ENCODE data around the gene FLT3. TPM values are rescaled to one million over a fixed set of nuclear protein-coding genes. Genes with fewer than 3 reads are reported as not detected.
A peak's percentile ranks its signal among the peaks of the same experiment; 100 is the strongest.

The FLT3 gene
- total and polyA plus RNA-seq, 9 of the 15 experiments (the other 6 are each of a cell fraction or from before 2014, with no cell fraction given) = not detected

DNA sequence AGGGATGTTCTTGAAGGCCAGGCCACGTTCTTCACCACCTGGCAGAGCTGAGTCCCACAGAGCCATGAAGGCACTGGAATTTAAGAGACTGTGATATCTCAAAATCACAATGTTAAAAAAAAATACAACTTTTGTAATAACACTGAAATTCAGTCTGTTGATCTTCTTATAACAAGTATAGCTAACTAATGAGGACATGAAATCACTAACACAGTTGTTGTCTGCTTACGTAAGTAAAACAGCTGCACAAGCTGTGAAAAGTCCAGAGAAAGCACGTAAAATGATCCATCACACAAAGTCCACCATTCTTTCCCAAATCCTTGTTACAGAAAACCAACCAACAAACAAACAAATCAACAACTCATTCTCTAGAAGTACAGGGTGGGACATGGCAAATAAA is 32.9 kb downstream of the FLT3 start (continued):
- TF ChIP-seq, protein P1, sequence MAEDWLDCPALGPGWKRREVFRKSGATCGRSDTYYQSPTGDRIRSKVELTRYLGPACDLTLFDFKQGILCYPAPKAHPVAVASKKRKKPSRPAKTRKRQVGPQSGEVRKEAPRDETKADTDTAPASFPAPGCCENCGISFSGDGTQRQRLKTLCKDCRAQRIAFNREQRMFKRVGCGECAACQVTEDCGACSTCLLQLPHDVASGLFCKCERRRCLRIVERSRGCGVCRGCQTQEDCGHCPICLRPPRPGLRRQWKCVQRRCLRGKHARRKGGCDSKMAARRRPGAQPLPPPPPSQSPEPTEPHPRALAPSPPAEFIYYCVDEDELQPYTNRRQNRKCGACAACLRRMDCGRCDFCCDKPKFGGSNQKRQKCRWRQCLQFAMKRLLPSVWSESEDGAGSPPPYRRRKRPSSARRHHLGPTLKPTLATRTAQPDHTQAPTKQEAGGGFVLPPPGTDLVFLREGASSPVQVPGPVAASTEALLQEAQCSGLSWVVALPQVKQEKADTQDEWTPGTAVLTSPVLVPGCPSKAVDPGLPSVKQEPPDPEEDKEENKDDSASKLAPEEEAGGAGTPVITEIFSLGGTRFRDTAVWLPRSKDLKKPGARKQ (CRISPR knock-in tag; IDR thresholded peaks at IDR 0.05) = no peak

DNA sequence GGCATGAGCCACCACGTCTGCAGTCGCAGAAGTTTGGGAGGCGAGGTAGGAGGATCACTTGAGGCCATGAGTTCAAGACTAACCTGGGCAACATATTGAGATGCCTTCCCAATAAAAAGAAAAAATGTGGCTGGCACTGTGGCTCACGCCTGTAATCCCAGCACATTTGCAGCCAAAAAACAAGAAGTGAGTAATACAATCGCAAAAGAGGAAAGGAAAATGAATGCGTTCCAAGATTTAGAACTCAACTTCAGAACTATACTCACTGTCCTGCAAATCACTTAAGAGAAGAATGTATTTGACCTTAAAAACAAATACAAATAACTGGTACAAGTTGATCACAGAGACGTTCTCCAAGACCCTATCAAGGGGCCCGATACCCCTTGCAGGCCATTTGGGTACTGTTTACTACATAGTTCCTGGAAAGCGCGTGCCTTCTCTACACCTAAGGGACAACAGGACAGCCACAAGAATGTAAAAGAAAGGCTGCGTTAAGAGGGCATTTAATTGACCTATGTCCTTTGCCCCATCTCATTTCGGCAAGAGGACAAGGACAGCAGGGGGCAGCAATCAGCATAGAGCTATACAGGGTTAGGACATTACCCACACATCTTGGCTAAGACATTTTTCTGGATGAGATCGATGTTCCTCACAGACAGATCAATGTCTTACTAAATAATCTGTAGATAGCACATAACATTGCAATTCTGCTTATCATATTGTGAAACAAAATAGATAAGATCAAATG is 41.3 kb downstream of the FLT3 start:
- peak; percentile 82 for ATAC-seq
- no peak overlapping the region for H3K4me2 ChIP-seq (ENCODE audit: insufficient read depth, low read length)
- CTCF ChIA-PET (ENCODE audit: low intra/inter-chr PET ratio) = no interaction called here
- H3K4me1 ChIP-seq (replicated peaks in 1 of 2; ENCODE audit: control insufficient read depth in 2 of 2, insufficient read depth in 2 of 2, low read length in 2 of 2) = no peaks in the 10 kb centered on the region
- H3K27me3 ChIP-seq (ENCODE audit: control insufficient read depth in 2 of 2, insufficient read depth in 2 of 2, low read length in 2 of 2) = peaks cover 2 to 21% of the 10 kb centered on the region in 2 experiments; a peak in 4 of 5 replicates
- no peaks in the 10 kb centered on the region for H4K20me1 ChIP-seq (replicated peaks; ENCODE audit: control insufficient read depth, insufficient read depth, low read length)
- no peak overlapping the region for H3K9ac ChIP-seq (ENCODE audit: insufficient read depth in 1 of 2, low read depth in 2 of 2, low read length in 2 of 2)
- in situ Hi-C loops (cut with MboI) = loop anchor here (25.0 kb wide), 1 partner anchor 728 kb away; no protein-coding TSS in a partner anchor
- peak; percentile 81 for FAIRE-seq
- no peaks in the 10 kb centered on the region for H3K9me1 ChIP-seq (ENCODE audit: control insufficient read depth, insufficient read depth, low read length)
- intact Hi-C loops (cut with micrococcal nuclease) = loop anchor here (10.0 kb wide), 2 partner anchors 256 to 586 kb away; no protein-coding TSS in a partner anchor
- no peak overlapping the region for H3K4me3 ChIP-seq
- H3K27ac ChIP-seq (ENCODE audit: extremely low read depth, low read depth, low read length) = no peak overlapping the region
- BruUV-seq (replicated peaks) = no TSS peak
- peak; percentile 43 to 54 (median 46) for DNase-seq (ENCODE audit: extremely low read depth in 1 of 4, low spot score in 3 of 4)
- no peaks in the 10 kb centered on the region for H3K9me3 ChIP-seq (replicated peaks; ENCODE audit: control insufficient read depth, insufficient read depth, low read depth, low read length)
- no peaks in the 10 kb centered on the region for H3K36me3 ChIP-seq (ENCODE audit: control insufficient read depth, insufficient read depth, low read length)
- POLR2A ChIA-PET = no interaction called here
- no peak overlapping the region for H2AFZ ChIP-seq (ENCODE audit: low read depth, low read length)
- no peaks in the 10 kb centered on the region for H3K79me2 ChIP-seq (ENCODE audit: control insufficient read depth, insufficient read depth, low read length)
- WGBS (ENCODE audit: insufficient coverage, low coverage, missing lambda C conversion rate) = 3% methylated on average over 13 of the region's 13 CpGs
- TF ChIP-seq, protein P2, sequence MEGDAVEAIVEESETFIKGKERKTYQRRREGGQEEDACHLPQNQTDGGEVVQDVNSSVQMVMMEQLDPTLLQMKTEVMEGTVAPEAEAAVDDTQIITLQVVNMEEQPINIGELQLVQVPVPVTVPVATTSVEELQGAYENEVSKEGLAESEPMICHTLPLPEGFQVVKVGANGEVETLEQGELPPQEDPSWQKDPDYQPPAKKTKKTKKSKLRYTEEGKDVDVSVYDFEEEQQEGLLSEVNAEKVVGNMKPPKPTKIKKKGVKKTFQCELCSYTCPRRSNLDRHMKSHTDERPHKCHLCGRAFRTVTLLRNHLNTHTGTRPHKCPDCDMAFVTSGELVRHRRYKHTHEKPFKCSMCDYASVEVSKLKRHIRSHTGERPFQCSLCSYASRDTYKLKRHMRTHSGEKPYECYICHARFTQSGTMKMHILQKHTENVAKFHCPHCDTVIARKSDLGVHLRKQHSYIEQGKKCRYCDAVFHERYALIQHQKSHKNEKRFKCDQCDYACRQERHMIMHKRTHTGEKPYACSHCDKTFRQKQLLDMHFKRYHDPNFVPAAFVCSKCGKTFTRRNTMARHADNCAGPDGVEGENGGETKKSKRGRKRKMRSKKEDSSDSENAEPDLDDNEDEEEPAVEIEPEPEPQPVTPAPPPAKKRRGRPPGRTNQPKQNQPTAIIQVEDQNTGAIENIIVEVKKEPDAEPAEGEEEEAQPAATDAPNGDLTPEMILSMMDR (IDR thresholded peaks at IDR 0.05 in 2 of 3, conservative IDR thresholded peaks at IDR 0.05 in 1 of 3; ENCODE audit: insufficient read depth in 2 of 3, low read depth in 1 of 3, low read length in 3 of 3) = peak; percentile 52 to 60 (median 54); a peak in 5 of 6 replicates
- TF ChIP-seq MXI1 (IDR thresholded peaks at IDR 0.05; ENCODE audit: low read depth, low read length) (no peak), TAF7 (tag; IDR thresholded peaks at IDR 0.05) (no peak), RAD21 (CRISPR knock-in tag; conservative IDR thresholded peaks at IDR 0.05 in 1 of 2, IDR thresholded peaks at IDR 0.05 in 1 of 2) (peak; percentile 32 to 71)
- TF ChIP-seq, protein P3, sequence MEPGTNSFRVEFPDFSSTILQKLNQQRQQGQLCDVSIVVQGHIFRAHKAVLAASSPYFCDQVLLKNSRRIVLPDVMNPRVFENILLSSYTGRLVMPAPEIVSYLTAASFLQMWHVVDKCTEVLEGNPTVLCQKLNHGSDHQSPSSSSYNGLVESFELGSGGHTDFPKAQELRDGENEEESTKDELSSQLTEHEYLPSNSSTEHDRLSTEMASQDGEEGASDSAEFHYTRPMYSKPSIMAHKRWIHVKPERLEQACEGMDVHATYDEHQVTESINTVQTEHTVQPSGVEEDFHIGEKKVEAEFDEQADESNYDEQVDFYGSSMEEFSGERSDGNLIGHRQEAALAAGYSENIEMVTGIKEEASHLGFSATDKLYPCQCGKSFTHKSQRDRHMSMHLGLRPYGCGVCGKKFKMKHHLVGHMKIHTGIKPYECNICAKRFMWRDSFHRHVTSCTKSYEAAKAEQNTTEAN (CRISPR knock-in tag; IDR thresholded peaks at IDR 0.05) = no peak

Measured in K562 (cell line).